ENCODE results near the gene TEX51. TPM values are rescaled to one million over a fixed set of nuclear protein-coding genes. Genes with fewer than 3 reads are reported as not detected.

Gene TEX51
- total RNA-seq = not detected in 2 replicates

GRCh38 chr2:126898636-126899035, at the start of gene TEX51:
Gene TEX51, plus strand, starts transcription at chr2:126898890. Its CDS starts 29 bp downstream, at chr2:126898919.
- DNase-seq = no peak
- H3K27me3 Mint-ChIP-seq = no peaks in the 10 kb centered on the region
- H3K9me3 Mint-ChIP-seq = no peaks in the 10 kb centered on the region
- H3K36me3 Mint-ChIP-seq (ENCODE audit: low read depth) = no peaks in the 10 kb centered on the region
- no peaks in the 10 kb centered on the region for H3K4me1 Mint-ChIP-seq
- H3K27ac Mint-ChIP-seq = no peak within 1 kb of the TSS
- no peak within 1 kb of the TSS for H3K4me3 Mint-ChIP-seq
- intact Hi-C loops (cut with micrococcal nuclease) = no loop called here

- no peaks in the 10 kb centered on the region for H3K9me3 Mint-ChIP-seq
- intact Hi-C loops (cut with micrococcal nuclease) = no loop called here
- H3K27me3 Mint-ChIP-seq = peaks cover 7% of the 10 kb centered on the region
- H3K4me3 Mint-ChIP-seq = no peak overlapping the region
- DNase-seq = no peak
- H3K27ac Mint-ChIP-seq = no peak overlapping the region
- H3K36me3 Mint-ChIP-seq (ENCODE audit: low read depth) = no peaks in the 10 kb centered on the region
- H3K4me1 Mint-ChIP-seq = no peaks in the 10 kb centered on the region
These were observed 49.6 kb upstream of the TEX51 start for GRCh38 chr2:126849054-126849453.

DNA sequence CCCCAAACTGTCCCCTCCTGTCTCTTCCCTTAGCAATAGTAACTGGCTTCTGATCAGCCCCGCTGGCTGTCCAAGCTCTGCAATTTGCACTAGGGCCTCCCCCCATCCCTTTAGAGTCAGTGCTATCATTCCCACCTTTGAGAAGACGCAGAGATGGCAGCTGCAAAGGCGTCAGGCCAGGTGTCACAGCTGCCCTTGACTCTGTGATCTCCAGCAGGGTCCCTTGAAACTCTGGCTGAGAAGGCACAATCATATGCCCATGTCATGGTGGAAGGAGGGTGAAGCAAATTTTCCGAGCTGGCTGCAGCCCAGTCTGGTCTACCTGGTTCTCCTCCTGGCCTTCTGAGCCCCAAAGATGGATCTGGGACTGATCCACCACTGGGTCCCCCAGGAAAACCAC, 49.2 kb upstream of the TEX51 start:
- H3K36me3 Mint-ChIP-seq (ENCODE audit: low read depth) = no peaks in the 10 kb centered on the region
- DNase-seq = peak; percentile 29
- no peaks in the 10 kb centered on the region for H3K4me1 Mint-ChIP-seq
- no peak overlapping the region for H3K4me3 Mint-ChIP-seq
- no peaks in the 10 kb centered on the region for H3K9me3 Mint-ChIP-seq
- peaks cover 9% of the 10 kb centered on the region for H3K27me3 Mint-ChIP-seq
- intact Hi-C loops (cut with micrococcal nuclease) = no loop called here
- H3K27ac Mint-ChIP-seq = no peak overlapping the region

GRCh38 chr2:126849991-126850535, 48.6 kb upstream of the TEX51 start:
- no peaks in the 10 kb centered on the region for H3K9me3 Mint-ChIP-seq
- H3K27ac Mint-ChIP-seq = no peak overlapping the region
- intact Hi-C loops (cut with micrococcal nuclease) = no loop called here
- H3K36me3 Mint-ChIP-seq (ENCODE audit: low read depth) = no peaks in the 10 kb centered on the region
- H3K4me3 Mint-ChIP-seq = no peak overlapping the region
- no peaks in the 10 kb centered on the region for H3K4me1 Mint-ChIP-seq
- H3K27me3 Mint-ChIP-seq = peaks cover 6% of the 10 kb centered on the region
- peak; percentile 44 for DNase-seq

- intact Hi-C loops (cut with micrococcal nuclease) = no loop called here
- Mint-ChIP-seq H3K27ac (no peak overlapping the region), H3K36me3 (ENCODE audit: low read depth) (no peaks in the 10 kb centered on the region), H3K27me3 (peaks cover 6% of the 10 kb centered on the region), H3K4me1 (no peaks in the 10 kb centered on the region), H3K4me3 (no peak overlapping the region), H3K9me3 (no peaks in the 10 kb centered on the region)
- peak; percentile 22 for DNase-seq
These were observed 47.8 kb upstream of the TEX51 start for GRCh38 chr2:126850940-126851339.

DNA sequence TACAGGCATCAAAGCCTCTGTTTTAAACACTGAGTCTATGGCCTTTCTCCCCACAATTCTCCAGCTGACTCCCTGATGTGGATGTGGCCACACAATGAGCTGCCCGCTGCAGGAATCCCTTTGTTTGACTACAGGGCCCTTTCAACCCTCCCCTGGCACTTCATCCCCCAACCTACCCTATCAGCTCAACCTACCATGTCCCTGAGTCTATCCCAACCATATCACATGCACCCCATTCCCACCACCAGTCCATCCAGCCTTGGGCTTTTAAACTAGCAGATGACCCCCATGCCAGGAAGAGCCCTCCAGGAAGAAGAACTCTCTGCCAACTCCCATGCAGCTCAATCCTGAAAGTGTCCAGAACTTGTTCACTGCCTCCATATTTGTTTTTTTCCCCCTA, 46.9 kb upstream of the TEX51 start:
- no peaks in the 10 kb centered on the region for H3K36me3 Mint-ChIP-seq (ENCODE audit: low read depth)
- intact Hi-C loops (cut with micrococcal nuclease) = no loop called here
- no peak overlapping the region for H3K4me3 Mint-ChIP-seq
- H3K4me1 Mint-ChIP-seq = no peaks in the 10 kb centered on the region
- peaks cover 6% of the 10 kb centered on the region for H3K27me3 Mint-ChIP-seq
- peak; percentile 28 for DNase-seq
- H3K27ac Mint-ChIP-seq = no peak overlapping the region
- H3K9me3 Mint-ChIP-seq = no peaks in the 10 kb centered on the region

GRCh38 chr2:126852361-126852760, 46.3 kb upstream of the TEX51 start:
- H3K27ac Mint-ChIP-seq = no peak overlapping the region
- H3K36me3 Mint-ChIP-seq (ENCODE audit: low read depth) = no peaks in the 10 kb centered on the region
- H3K4me1 Mint-ChIP-seq = no peaks in the 10 kb centered on the region
- H3K9me3 Mint-ChIP-seq = no peaks in the 10 kb centered on the region
- H3K27me3 Mint-ChIP-seq = peaks cover 6% of the 10 kb centered on the region
- peak; percentile 11 for DNase-seq
- intact Hi-C loops (cut with micrococcal nuclease) = no loop called here
- H3K4me3 Mint-ChIP-seq = no peak overlapping the region

- no peak for DNase-seq
- Mint-ChIP-seq H3K27me3 (peaks cover 6% of the 10 kb centered on the region), H3K27ac (no peak overlapping the region), H3K4me1 (no peaks in the 10 kb centered on the region), H3K4me3 (no peak overlapping the region), H3K9me3 (no peaks in the 10 kb centered on the region), H3K36me3 (ENCODE audit: low read depth) (no peaks in the 10 kb centered on the region)
- intact Hi-C loops (cut with micrococcal nuclease) = no loop called here
These were observed 43.1 kb upstream of the TEX51 start for GRCh38 chr2:126855606-126856005.

DNA sequence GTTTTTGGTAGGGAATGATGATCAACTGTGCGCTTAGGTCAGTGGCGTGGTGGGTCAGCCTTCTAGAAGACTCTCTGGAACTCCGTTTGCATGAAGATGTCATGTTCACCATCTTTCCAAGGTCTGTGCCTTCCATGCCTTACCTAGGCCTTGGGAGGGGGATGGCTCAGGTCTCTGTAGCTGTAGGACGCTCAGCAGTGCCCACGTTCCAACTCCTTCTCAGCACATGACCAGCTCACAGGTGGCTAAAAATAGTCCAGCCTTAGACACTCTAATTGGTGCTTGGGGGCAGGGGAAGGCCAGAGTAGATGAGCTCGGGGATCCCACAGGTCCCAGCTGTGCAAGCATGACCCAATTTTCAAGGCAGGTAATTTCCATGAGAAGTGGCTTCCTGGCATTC, 42.3 kb upstream of the TEX51 start:
- H3K9me3 Mint-ChIP-seq = no peaks in the 10 kb centered on the region
- intact Hi-C loops (cut with micrococcal nuclease) = no loop called here
- peaks cover 6% of the 10 kb centered on the region for H3K27me3 Mint-ChIP-seq
- H3K36me3 Mint-ChIP-seq (ENCODE audit: low read depth) = no peaks in the 10 kb centered on the region
- H3K4me3 Mint-ChIP-seq = no peak overlapping the region
- H3K4me1 Mint-ChIP-seq = no peaks in the 10 kb centered on the region
- no peak for DNase-seq
- no peak overlapping the region for H3K27ac Mint-ChIP-seq

- Mint-ChIP-seq H3K4me1 (no peaks in the 10 kb centered on the region), H3K4me3 (no peak overlapping the region), H3K36me3 (ENCODE audit: low read depth) (no peaks in the 10 kb centered on the region), H3K9me3 (no peaks in the 10 kb centered on the region), H3K27ac (no peak overlapping the region), H3K27me3 (peaks cover 6% of the 10 kb centered on the region)
- no peak for DNase-seq
- intact Hi-C loops (cut with micrococcal nuclease) = no loop called here
These were observed 41.2 kb upstream of the TEX51 start for GRCh38 chr2:126857502-126857901.

GRCh38 chr2:126858013-126858412, 40.7 kb upstream of the TEX51 start:
- Mint-ChIP-seq H3K27ac (no peak overlapping the region), H3K4me3 (no peak overlapping the region), H3K36me3 (ENCODE audit: low read depth) (no peaks in the 10 kb centered on the region), H3K4me1 (no peaks in the 10 kb centered on the region), H3K27me3 (peaks cover 6% of the 10 kb centered on the region), H3K9me3 (no peaks in the 10 kb centered on the region)
- intact Hi-C loops (cut with micrococcal nuclease) = no loop called here
- DNase-seq = no peak

- no peak overlapping the region for H3K4me3 Mint-ChIP-seq
- H3K27ac Mint-ChIP-seq = no peak overlapping the region
- H3K36me3 Mint-ChIP-seq (ENCODE audit: low read depth) = no peaks in the 10 kb centered on the region
- H3K4me1 Mint-ChIP-seq = no peaks in the 10 kb centered on the region
- DNase-seq = no peak
- no peaks in the 10 kb centered on the region for H3K9me3 Mint-ChIP-seq
- peaks cover 5% of the 10 kb centered on the region for H3K27me3 Mint-ChIP-seq
- intact Hi-C loops (cut with micrococcal nuclease) = no loop called here
These were observed 40.3 kb upstream of the TEX51 start for GRCh38 chr2:126858436-126858835.

GRCh38 chr2:126858991-126859390, 39.7 kb upstream of the TEX51 start:
- H3K36me3 Mint-ChIP-seq (ENCODE audit: low read depth) = no peaks in the 10 kb centered on the region
- no peaks in the 10 kb centered on the region for H3K4me1 Mint-ChIP-seq
- H3K4me3 Mint-ChIP-seq = no peak overlapping the region
- H3K27me3 Mint-ChIP-seq = peaks cover 2% of the 10 kb centered on the region
- intact Hi-C loops (cut with micrococcal nuclease) = no loop called here
- H3K9me3 Mint-ChIP-seq = no peaks in the 10 kb centered on the region
- DNase-seq = no peak
- H3K27ac Mint-ChIP-seq = no peak overlapping the region

DNA sequence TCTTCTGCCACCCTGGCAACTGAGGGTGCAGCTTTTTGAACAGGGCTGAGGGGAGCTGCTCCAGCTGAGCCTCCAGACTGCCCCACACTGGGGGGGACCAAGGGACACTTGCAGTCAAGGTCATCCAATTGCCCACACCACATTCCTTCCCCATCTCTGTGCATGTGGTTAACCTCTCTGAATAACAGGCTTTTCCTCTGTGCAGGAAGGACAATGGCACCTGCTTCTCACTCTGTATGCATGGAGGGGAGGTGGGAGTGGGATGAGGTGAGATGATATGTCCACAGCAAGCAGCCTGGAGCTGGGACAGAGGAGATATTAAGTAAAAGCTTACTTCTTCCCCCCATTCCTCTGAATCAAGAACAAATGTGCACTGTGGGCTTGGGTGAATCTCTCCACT, 39.1 kb upstream of the TEX51 start:
- intact Hi-C loops (cut with micrococcal nuclease) = no loop called here
- peak; percentile 41 for DNase-seq

GRCh38 chr2:126860385-126860784, 38.3 kb upstream of the TEX51 start:
- intact Hi-C loops (cut with micrococcal nuclease) = no loop called here
- Mint-ChIP-seq H3K9me3 (no peaks in the 10 kb centered on the region), H3K4me1 (no peaks in the 10 kb centered on the region), H3K36me3 (ENCODE audit: low read depth) (no peaks in the 10 kb centered on the region), H3K27me3 (no peaks in the 10 kb centered on the region), H3K4me3 (no peak overlapping the region), H3K27ac (no peak overlapping the region)
- no peak for DNase-seq

More for the DNA sequence above, 39.1 kb upstream of the TEX51 start:
- H3K4me3 Mint-ChIP-seq = no peak overlapping the region
- no peaks in the 10 kb centered on the region for H3K27me3 Mint-ChIP-seq
- no peak overlapping the region for H3K27ac Mint-ChIP-seq
- H3K4me1 Mint-ChIP-seq = no peaks in the 10 kb centered on the region
- no peaks in the 10 kb centered on the region for H3K36me3 Mint-ChIP-seq (ENCODE audit: low read depth)
- H3K9me3 Mint-ChIP-seq = no peaks in the 10 kb centered on the region
